ENCODE data around the gene GALNT18. TPM values are rescaled to one million over a fixed set of nuclear protein-coding genes. Genes with fewer than 3 reads are reported as not detected.

GALNT18 gene
- total RNA-seq, 5 donors from 2014 or later (not counting 1 experiment from before 2014, with no cell fraction given), result 0.10 to 0.15 TPM; not detected in 3

DNA sequence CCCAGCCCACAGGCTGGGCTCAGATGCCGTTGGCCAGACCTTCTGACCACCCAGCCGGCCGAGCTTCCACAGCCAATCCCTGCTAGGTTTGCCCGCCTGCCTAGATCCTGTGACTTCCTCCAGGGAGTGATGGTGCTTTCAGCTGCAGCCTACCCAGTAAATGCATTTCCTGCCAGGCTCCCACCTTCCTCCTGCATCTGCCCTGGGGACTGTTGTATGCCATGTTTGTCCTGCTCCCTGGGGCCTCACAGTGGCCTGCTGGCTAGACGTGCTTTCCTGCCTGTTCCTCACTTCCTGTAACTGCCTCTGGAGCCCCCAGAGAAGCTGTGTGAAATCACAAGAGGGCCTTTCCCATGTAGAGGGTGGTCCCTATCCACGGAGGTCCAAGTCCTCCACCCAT, 86.2 kb downstream of the GALNT18 start:
- ChIA-PET POLR2A (no interaction called here), CTCF (interaction anchor here in 1 of 2 donors (0.6 kb wide), 1 partner anchor 226 kb away, joined by 5 read pairs; no protein-coding TSS in a partner anchor)
- 90% methylated on average over 4 of the region's 6 CpGs for WGBS (ENCODE audit: insufficient coverage)
- no peak overlapping the region for H3K27ac ChIP-seq (ENCODE audit: low read length)
- no peaks in the 10 kb centered on the region for H3K4me1 ChIP-seq (ENCODE audit: control insufficient read depth in 1 of 2, extremely low read depth in 1 of 2, insufficient read depth in 2 of 2, low read length in 2 of 2)
- H3K36me3 ChIP-seq (ENCODE audit: control insufficient read depth in 2 of 2, extremely low read depth in 1 of 2, insufficient read depth in 1 of 2, low read length in 1 of 2), result no peaks in the 10 kb centered on the region
- Mint-ChIP-seq H3K36me3 (no peaks in the 10 kb centered on the region), H3K9me3 (no peaks in the 10 kb centered on the region), H3K4me1 (no peaks in the 10 kb centered on the region), H3K27ac (no peak overlapping the region), H3K4me3 (no peak overlapping the region), H3K27me3 (peaks cover 0 to 2% of the 10 kb centered on the region in 2 donors)
- ATAC-seq (replicated peaks in 1 of 4), result no peak
- H3K27me3 ChIP-seq (replicated peaks in 1 of 2; ENCODE audit: control insufficient read depth in 2 of 2, extremely low read depth in 1 of 2, insufficient read depth in 2 of 2, low read length in 1 of 2), result peaks cover 0 to 13% of the 10 kb centered on the region in 2 experiments
- DNase-seq, result no peak
- H3K9me3 ChIP-seq, result no peaks in the 10 kb centered on the region
- H3K4me3 ChIP-seq (ENCODE audit: control insufficient read depth in 1 of 2, extremely low read depth in 1 of 2, low read length in 1 of 2), result no peak overlapping the region

- Mint-ChIP-seq H3K27me3 (peaks cover 0 to 2% of the 10 kb centered on the region in 2 donors), H3K36me3 (no peaks in the 10 kb centered on the region), H3K4me1 (no peaks in the 10 kb centered on the region), H3K4me3 (no peak overlapping the region), H3K27ac (no peak overlapping the region), H3K9me3 (no peaks in the 10 kb centered on the region)
- no peaks in the 10 kb centered on the region for H3K9me3 ChIP-seq
- ChIA-PET POLR2A (no interaction called here), CTCF (interaction anchor here in 1 of 2 donors (0.6 kb wide), 1 partner anchor 226 kb away, joined by 5 read pairs; no protein-coding TSS in a partner anchor)
- no peak overlapping the region for H3K4me3 ChIP-seq (ENCODE audit: control insufficient read depth in 1 of 2, extremely low read depth in 1 of 2, low read length in 1 of 2)
- H3K36me3 ChIP-seq (ENCODE audit: control insufficient read depth in 2 of 2, extremely low read depth in 1 of 2, insufficient read depth in 1 of 2, low read length in 1 of 2), result no peaks in the 10 kb centered on the region
- 77% methylated on average over 3 of the region's 4 CpGs for WGBS (ENCODE audit: insufficient coverage)
- H3K27ac ChIP-seq (ENCODE audit: low read length), result no peak overlapping the region
- no peaks in the 10 kb centered on the region for H3K4me1 ChIP-seq (ENCODE audit: control insufficient read depth in 1 of 2, extremely low read depth in 1 of 2, insufficient read depth in 2 of 2, low read length in 2 of 2)
- ATAC-seq (replicated peaks in 1 of 4) (no peak), DNase-seq (no peak)
- peaks cover 0 to 13% of the 10 kb centered on the region in 2 experiments for H3K27me3 ChIP-seq (replicated peaks in 1 of 2; ENCODE audit: control insufficient read depth in 2 of 2, extremely low read depth in 1 of 2, insufficient read depth in 2 of 2, low read length in 1 of 2)
Observed at GRCh38 chr11:11534981-11535380, 86.8 kb downstream of the GALNT18 start.

DNA sequence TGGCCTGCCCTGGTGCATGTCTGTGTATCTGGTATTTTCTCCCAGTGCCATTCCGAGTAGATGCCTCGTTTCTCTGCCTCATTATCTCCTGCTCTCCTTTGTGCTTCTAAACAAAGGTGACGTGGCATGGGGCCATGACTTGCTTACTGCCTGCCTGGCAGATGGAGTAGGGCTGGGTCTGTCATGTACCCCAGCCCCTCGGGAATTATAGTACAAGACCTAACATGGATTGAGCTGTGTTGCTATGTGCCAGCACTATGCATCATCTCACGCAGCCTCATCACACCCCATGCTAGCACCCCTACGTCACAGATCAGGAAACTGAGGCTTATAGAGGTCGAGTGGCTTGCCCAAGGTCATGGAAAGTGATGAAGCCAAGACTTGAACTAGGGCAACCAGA, 88.1 kb downstream of the GALNT18 start:
- Histone ChIP-seq H3K36me3 (ENCODE audit: control insufficient read depth in 2 of 2, extremely low read depth in 1 of 2, insufficient read depth in 1 of 2, low read length in 1 of 2) (no peaks in the 10 kb centered on the region), H3K27ac (ENCODE audit: low read length) (no peak overlapping the region), H3K4me1 (ENCODE audit: control insufficient read depth in 1 of 2, extremely low read depth in 1 of 2, insufficient read depth in 2 of 2, low read length in 2 of 2) (no peaks in the 10 kb centered on the region), H3K4me3 (ENCODE audit: control insufficient read depth in 1 of 2, extremely low read depth in 1 of 2, low read length in 1 of 2) (no peak overlapping the region), H3K9me3 (no peaks in the 10 kb centered on the region), H3K27me3 (replicated peaks in 1 of 2; ENCODE audit: control insufficient read depth in 2 of 2, extremely low read depth in 1 of 2, insufficient read depth in 2 of 2, low read length in 1 of 2) (peaks cover 0 to 13% of the 10 kb centered on the region in 2 experiments)
- Mint-ChIP-seq H3K9me3 (no peaks in the 10 kb centered on the region), H3K27ac (no peak overlapping the region), H3K27me3 (peaks cover 0 to 2% of the 10 kb centered on the region in 2 donors), H3K4me3 (no peak overlapping the region), H3K4me1 (no peaks in the 10 kb centered on the region), H3K36me3 (no peaks in the 10 kb centered on the region)
- ChIA-PET POLR2A (no interaction called here), CTCF (no interaction called here)
- 70% methylated on average over 5 of the region's 7 CpGs for whole genome bisulfite sequencing (ENCODE audit: insufficient coverage)
- ATAC-seq (replicated peaks in 1 of 4) (no peak), DNase-seq (no peak)

DNA sequence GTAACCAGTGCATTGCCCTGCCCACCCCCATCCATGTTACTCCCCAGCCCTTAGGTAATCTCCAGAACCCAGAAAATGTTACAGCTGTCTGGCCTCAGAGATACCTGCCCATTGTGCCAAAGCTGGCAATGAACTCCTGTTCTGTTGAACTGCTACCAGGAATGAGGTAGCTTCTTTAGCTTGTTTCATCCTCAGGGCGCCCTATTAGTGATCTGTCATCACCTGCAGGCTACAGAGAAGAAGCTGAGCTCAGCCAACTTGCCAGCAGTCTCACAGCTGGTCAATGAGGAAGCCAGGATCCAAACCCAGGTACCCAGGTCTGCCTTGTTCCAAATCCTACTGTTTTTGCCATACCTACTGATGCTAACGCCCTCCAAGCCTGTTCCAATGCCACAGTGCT, 88.7 kb downstream of the GALNT18 start:
- no peak overlapping the region for H3K4me3 ChIP-seq (ENCODE audit: control insufficient read depth in 1 of 2, extremely low read depth in 1 of 2, low read length in 1 of 2)
- ChIA-PET POLR2A (interaction anchor here in 1 of 2 donors (0.5 kb wide), 1 partner anchor 1396 kb away, joined by 5 read pairs; no protein-coding TSS in a partner anchor), CTCF (no interaction called here)
- DNase-seq, result no peak
- H3K27ac Mint-ChIP-seq, result no peak overlapping the region
- H3K36me3 ChIP-seq (ENCODE audit: control insufficient read depth in 2 of 2, extremely low read depth in 1 of 2, insufficient read depth in 1 of 2, low read length in 1 of 2), result no peaks in the 10 kb centered on the region
- H3K27ac ChIP-seq (ENCODE audit: low read length), result no peak overlapping the region
- no peaks in the 10 kb centered on the region for H3K4me1 ChIP-seq (ENCODE audit: control insufficient read depth in 1 of 2, extremely low read depth in 1 of 2, insufficient read depth in 2 of 2, low read length in 2 of 2)
- WGBS (ENCODE audit: insufficient coverage), result 54% methylated on average over 2 of the region's 2 CpGs
- no peak overlapping the region for H3K4me3 Mint-ChIP-seq
- peaks cover 0 to 2% of the 10 kb centered on the region in 2 donors for H3K27me3 Mint-ChIP-seq
- H3K36me3 Mint-ChIP-seq, result no peaks in the 10 kb centered on the region
- no peaks in the 10 kb centered on the region for H3K9me3 ChIP-seq
- peaks cover 0 to 9% of the 10 kb centered on the region in 2 experiments for H3K27me3 ChIP-seq (replicated peaks in 1 of 2; ENCODE audit: control insufficient read depth in 2 of 2, extremely low read depth in 1 of 2, insufficient read depth in 2 of 2, low read length in 1 of 2)
- H3K9me3 Mint-ChIP-seq, result no peaks in the 10 kb centered on the region
- no peaks in the 10 kb centered on the region for H3K4me1 Mint-ChIP-seq
- no peak for ATAC-seq (replicated peaks in 1 of 4)

DNA sequence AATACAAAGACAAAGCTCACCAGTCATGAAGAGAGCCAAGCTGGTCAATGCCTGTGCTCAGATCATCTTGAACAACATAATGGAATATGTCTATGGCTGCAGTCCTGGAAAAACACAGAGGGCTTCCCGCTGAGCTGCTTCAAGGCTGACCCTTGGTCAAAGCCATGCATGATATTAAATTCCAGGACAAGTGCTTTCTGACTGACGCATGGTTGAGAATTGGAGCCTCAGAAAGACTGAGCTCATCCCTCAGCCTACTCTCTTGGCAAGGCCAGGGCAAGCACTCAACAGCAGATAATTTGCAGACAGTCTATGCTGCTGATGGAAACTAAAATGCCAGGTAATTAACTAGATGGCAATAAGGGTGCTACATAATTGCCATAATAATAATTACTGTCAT, 89.2 kb downstream of the GALNT18 start:
- Histone ChIP-seq H3K36me3 (ENCODE audit: control insufficient read depth in 2 of 2, extremely low read depth in 1 of 2, insufficient read depth in 1 of 2, low read length in 1 of 2) (no peaks in the 10 kb centered on the region), H3K27ac (ENCODE audit: low read length) (no peak overlapping the region), H3K9me3 (no peaks in the 10 kb centered on the region), H3K27me3 (replicated peaks in 1 of 2; ENCODE audit: control insufficient read depth in 2 of 2, extremely low read depth in 1 of 2, insufficient read depth in 2 of 2, low read length in 1 of 2) (peaks cover 0 to 9% of the 10 kb centered on the region in 2 experiments), H3K4me1 (ENCODE audit: control insufficient read depth in 1 of 2, extremely low read depth in 1 of 2, insufficient read depth in 2 of 2, low read length in 2 of 2) (no peaks in the 10 kb centered on the region), H3K4me3 (ENCODE audit: control insufficient read depth in 1 of 2, extremely low read depth in 1 of 2, low read length in 1 of 2) (no peak overlapping the region)
- Mint-ChIP-seq H3K36me3 (no peaks in the 10 kb centered on the region), H3K27me3 (peaks cover 0 to 2% of the 10 kb centered on the region in 2 donors), H3K27ac (no peak overlapping the region), H3K9me3 (no peaks in the 10 kb centered on the region), H3K4me1 (no peaks in the 10 kb centered on the region), H3K4me3 (no peak overlapping the region)
- ChIA-PET CTCF (interaction anchor here in 1 of 2 donors (0.7 kb wide), 1 partner anchor 35 kb away, joined by 3 read pairs; no protein-coding TSS in a partner anchor), POLR2A (interaction anchor here in 1 of 2 donors (0.5 kb wide), 1 partner anchor 1397 kb away, joined by 5 read pairs; no protein-coding TSS in a partner anchor)
- DNase-seq (no peak), ATAC-seq (replicated peaks in 1 of 4) (no peak)
- WGBS (ENCODE audit: insufficient coverage), result 89% methylated on average over 2 of the region's 2 CpGs

- Mint-ChIP-seq H3K27ac (no peak overlapping the region), H3K4me1 (no peaks in the 10 kb centered on the region), H3K4me3 (no peak overlapping the region), H3K36me3 (no peaks in the 10 kb centered on the region), H3K27me3 (peaks cover 0 to 2% of the 10 kb centered on the region in 2 donors), H3K9me3 (no peaks in the 10 kb centered on the region)
- Histone ChIP-seq H3K36me3 (ENCODE audit: control insufficient read depth in 2 of 2, extremely low read depth in 1 of 2, insufficient read depth in 1 of 2, low read length in 1 of 2) (no peaks in the 10 kb centered on the region), H3K9me3 (no peaks in the 10 kb centered on the region), H3K4me1 (ENCODE audit: control insufficient read depth in 1 of 2, extremely low read depth in 1 of 2, insufficient read depth in 2 of 2, low read length in 2 of 2) (no peaks in the 10 kb centered on the region), H3K4me3 (ENCODE audit: control insufficient read depth in 1 of 2, extremely low read depth in 1 of 2, low read length in 1 of 2) (no peak overlapping the region), H3K27ac (ENCODE audit: low read length) (no peak overlapping the region), H3K27me3 (replicated peaks in 1 of 2; ENCODE audit: control insufficient read depth in 2 of 2, extremely low read depth in 1 of 2, insufficient read depth in 2 of 2, low read length in 1 of 2) (peaks cover 0 to 9% of the 10 kb centered on the region in 2 experiments)
- CTCF ChIA-PET, result interaction anchor here (0.7 kb wide), 2 partner anchors 117 to 1347 kb away, joined by 3 read pairs; no protein-coding TSS in a partner anchor
- ATAC-seq (replicated peaks in 1 of 4) (no peak), DNase-seq (no peak)
- 90% methylated on average over 7 of the region's 11 CpGs for WGBS (ENCODE audit: insufficient coverage)
- POLR2A ChIA-PET, result no interaction called here
Observed at GRCh38 chr11:11531131-11531908, 90.5 kb downstream of the GALNT18 start.
